GF-D8 (cell line): Measurements from ENCODE around the gene ABCC1.
"Not testable (repeated sequence)": the region's sequence is repeated elsewhere in the genome, so short reads cannot be mapped to it uniquely, and the experiment has no call there.

Experiments used
- DNase-seq: peaks from one replicate; lab custom pipeline; 2025; lab: John Stamatoyannopoulos, UW

Gene ABCC1

GRCh38 chr16:15967655-15968315 is 18.4 kb downstream of the ABCC1 start:
- no peak for DNase-seq

DNA sequence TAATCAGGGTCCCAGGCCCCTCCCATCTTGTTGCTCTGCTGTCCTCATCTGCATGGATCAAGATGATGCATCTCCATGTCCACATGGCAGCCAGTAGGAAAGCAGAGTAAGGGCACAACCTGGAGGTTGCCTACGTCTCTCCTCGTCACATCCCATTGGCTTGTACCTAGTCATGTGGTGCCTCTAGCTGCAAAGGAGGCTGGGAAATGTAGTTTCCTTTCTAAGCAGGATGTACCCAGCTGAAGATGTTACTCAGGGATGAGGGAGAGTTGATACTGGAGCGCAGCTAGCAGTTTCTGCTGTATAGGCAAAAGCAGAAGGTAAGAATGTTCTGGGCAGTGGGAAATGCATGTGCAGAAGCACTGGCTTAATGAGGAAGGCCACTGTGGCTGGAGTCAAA is 20.8 kb downstream of the ABCC1 start:
- no peak for DNase-seq

GRCh38 chr16:15970743-15971439 is 21.5 kb downstream of the ABCC1 start:
- DNase-seq = no peak

- DNase-seq = no peak
Measured at GRCh38 chr16:15971440-15971815, 22.0 kb downstream of the ABCC1 start.

GRCh38 chr16:15972046-15972868 is 22.8 kb downstream of the ABCC1 start:
- no peak for DNase-seq

DNA sequence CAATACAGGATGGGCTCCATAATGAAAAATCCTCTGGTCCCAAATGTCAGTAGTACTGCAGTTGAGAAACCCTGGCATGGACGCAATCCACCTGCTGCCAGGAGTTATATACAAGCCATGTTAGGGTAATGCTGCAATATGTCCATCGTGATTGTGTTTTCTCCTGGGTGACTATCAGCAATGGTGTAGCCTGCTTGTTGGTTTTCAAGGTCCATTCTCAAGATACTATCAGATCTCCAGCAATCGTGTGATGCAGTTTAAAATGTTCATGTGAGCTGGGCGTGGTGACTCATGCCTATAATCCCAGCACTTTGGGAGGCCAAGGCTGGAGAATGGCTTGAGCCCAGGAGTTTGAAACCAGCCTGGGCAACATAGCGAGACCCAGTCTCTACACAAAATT is 24.0 kb downstream of the ABCC1 start:
- no peak for DNase-seq

- DNase-seq = no peak
Measured at GRCh38 chr16:15974057-15974456, 24.6 kb downstream of the ABCC1 start.

DNA sequence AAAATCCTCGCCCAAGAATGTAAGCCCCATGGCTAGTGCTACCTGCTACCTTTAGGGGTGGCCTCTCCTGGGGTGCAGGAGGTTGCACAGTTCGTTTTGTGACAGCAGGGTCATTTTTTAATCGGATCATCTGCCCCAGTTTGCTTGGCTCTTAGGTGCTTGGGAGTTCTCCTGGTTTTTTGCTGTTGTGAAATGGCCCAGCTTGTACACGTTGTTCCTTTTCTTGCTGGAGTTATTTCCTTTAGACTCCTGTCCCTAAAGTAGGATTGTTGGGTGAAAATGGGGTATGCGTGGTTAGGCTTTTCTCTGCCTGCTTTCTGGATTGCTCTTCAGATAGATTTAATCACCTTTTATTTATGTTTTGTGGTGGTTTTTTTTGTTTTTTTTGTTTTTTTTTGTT is 25.8 kb downstream of the ABCC1 start:
- DNase-seq = no peak

- no peak for DNase-seq
Measured at GRCh38 chr16:15976225-15976812, 26.9 kb downstream of the ABCC1 start.

- DNase-seq = no peak
Measured at GRCh38 chr16:15976929-15977637, 27.7 kb downstream of the ABCC1 start.

DNA sequence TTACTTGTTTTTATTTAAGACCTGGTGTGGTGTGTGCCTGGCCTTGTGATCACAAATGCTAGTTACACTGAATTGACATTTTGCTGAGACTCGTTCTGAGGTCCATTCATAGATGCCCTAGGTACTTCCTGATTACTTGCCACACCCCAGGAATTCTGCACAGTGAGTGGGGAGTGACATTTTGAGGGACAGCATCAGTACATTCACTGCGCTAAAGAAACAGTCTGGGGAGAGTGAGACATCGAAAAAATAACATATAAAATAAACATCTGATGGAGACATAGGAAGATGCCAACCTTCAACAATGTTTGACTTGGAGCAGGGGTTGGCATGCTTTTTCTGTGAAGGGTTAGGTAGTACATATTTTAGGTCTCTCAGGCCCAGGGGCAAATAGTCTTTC is 30.4 kb downstream of the ABCC1 start:
- no peak for DNase-seq

GRCh38 chr16:15980329-15980728 is 30.9 kb downstream of the ABCC1 start:
- peak; percentile 42 for DNase-seq

DNA sequence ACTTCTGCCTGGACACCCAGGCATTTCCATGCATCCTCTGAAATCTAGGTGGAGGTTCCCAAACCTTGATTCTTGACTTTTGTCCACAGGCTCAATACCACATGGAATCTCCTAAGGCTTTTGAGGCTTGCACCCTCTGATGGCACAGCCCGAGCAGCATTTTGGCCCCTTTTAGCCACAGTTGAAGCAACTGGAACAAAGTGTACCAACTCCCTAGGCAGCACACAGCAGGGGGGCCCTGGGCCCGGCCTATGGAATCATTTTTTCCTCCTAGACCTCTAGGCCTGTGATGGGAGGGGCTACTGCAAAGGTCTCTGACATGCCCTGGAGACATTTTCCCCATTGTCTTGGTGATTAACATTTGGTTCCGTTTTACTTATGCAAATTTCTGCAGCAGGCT is 32.0 kb downstream of the ABCC1 start:
- DNase-seq = no peak

- not testable (repeated sequence) for DNase-seq
Measured at GRCh38 chr16:15982194-15982915, 32.9 kb downstream of the ABCC1 start.

GRCh38 chr16:15983898-15984297 is 34.5 kb downstream of the ABCC1 start:
- no peak for DNase-seq

- no peak for DNase-seq
Measured at GRCh38 chr16:15985144-15985543, 35.7 kb downstream of the ABCC1 start.

DNA sequence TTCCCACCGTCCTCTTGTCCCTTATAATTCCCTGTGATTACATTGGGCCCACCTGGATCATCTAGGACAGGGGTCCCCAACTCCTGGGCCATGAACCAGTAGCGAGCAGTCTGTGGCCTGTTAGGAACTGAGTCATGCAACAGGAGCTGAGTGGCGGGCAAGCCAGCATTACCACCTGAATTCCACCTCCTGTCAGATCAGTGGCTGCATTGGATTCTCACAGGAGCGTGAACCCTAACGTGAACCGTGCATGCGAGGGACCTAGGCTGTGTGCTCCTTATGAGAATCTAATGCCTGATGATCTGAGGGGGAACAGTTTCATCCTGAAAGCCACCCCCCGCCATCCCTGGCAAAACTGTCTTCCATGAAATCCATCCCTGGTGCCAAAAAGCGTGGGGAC is 36.8 kb downstream of the ABCC1 start:
- DNase-seq = no peak

- DNase-seq = peak; percentile 81
Measured at GRCh38 chr16:15988268-15989013, 39.0 kb downstream of the ABCC1 start.

DNA sequence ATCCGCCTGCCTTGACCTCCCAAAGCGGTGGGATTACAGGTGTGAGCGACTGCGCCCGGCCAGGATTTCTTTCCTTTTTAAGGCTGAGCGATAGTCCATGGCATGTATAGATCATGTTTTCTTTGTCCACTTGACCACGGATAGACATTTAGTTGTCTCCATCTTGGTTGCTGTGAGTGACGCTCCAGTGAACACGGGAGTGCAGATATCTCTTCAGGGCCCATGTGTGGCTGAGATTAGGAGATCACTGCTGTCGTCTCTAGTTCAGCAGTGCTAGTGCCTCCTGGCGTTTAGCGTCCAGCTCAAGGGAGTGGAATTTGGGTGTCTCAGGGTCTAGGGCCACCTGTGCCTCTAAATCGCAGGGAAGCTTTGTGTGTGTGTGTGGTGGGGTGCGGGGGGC is 41.5 kb downstream of the ABCC1 start:
- DNase-seq = no peak

DNA sequence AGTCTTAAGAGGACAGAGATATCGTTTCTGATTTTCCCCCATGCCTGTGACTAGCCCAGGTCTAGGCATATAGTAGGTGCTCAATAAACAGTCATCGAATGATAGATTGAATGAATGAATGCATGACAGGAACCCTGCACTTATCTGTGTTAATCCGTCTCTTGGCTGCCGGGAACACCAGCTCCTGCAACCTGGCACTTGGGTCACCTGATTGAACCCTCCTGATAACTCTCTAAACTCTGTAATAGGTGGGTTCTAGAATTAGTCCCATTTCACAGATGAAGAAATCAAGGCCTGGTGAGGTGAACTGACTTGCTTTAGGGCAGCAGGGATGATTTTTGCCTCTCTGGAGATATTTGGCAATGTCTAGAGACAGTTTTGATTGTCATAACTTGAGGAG is 43.7 kb downstream of the ABCC1 start:
- DNase-seq = no peak

DNA sequence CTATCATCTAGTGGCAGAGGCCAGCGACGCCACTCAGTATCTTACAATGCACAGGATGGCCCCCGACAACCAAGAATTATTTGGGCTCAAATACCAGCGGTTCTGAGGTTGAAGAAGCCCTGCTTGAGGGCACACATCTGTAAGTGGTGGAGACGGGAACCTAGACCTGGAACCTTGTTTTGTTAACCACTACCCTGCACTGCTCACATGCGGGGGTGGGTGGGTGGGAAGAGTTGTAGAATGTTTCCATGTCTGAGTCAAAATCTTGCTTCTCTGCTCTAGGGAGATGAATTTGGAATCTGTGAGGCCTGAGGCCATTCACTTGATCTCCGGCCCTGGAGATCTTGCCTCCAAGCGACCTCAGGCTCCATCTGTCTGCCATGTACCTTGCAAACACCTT is 44.1 kb downstream of the ABCC1 start:
- DNase-seq = no peak
